ENCODE results near the gene VPS18.

The VPS18 gene

DNA sequence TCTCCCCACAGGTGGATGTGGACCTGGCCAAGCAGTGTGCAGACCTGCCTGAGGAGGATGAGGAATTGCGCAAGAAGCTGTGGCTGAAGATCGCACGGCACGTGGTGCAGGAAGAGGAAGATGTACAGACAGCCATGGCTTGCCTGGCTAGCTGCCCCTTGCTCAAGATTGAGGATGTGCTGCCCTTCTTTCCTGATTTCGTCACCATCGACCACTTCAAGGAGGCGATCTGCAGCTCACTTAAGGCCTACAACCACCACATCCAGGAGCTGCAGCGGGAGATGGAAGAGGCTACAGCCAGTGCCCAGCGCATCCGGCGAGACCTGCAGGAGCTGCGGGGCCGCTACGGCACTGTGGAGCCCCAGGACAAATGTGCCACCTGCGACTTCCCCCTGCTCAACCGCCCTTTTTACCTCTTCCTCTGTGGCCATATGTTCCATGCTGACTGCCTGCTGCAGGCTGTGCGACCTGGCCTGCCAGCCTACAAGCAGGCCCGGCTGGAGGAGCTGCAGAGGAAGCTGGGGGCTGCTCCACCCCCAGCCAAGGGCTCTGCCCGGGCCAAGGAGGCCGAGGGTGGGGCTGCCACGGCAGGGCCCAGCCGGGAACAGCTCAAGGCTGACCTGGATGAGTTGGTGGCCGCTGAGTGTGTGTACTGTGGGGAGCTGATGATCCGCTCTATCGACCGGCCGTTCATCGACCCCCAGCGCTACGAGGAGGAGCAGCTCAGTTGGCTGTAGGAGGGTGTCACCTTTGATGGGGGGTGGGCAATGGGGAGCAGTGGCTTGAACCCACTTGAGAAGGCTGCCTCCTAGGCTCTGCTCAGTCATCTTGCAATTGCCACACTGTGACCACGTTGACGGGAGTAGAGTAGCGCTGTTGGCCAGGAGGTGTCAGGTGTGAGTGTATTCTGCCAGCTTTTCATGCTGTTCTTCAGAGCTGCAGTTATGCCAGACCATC, 8.6 kb downstream of the VPS18 start:
- DNase-seq (ENCODE audit: low read depth, low spot score), result no peak
- Histone ChIP-seq H3K36me3 (ENCODE audit: insufficient read depth, low read length) (peaks cover 28% of the 10 kb centered on the region), H3K9ac (ENCODE audit: insufficient read length) (no peak overlapping the region), H3K9me3 (ENCODE audit: low read depth, low read length) (no peaks in the 10 kb centered on the region), H3K4me3 (no peak overlapping the region), H3K27ac (no peak overlapping the region)
- no peak for TF ChIP-seq POLR2AphosphoS5 (IDR thresholded peaks at IDR 0.05; ENCODE audit: borderline replicate concordance, low read depth, low read length)
- no peak for TF ChIP-seq FOXP2 (optimal IDR thresholded peaks at IDR 0.05; ENCODE audit: control extremely low read depth, extremely low read length, insufficient read depth)
- TF ChIP-seq EZH2 (IDR thresholded peaks at IDR 0.05), result no peak

DNA sequence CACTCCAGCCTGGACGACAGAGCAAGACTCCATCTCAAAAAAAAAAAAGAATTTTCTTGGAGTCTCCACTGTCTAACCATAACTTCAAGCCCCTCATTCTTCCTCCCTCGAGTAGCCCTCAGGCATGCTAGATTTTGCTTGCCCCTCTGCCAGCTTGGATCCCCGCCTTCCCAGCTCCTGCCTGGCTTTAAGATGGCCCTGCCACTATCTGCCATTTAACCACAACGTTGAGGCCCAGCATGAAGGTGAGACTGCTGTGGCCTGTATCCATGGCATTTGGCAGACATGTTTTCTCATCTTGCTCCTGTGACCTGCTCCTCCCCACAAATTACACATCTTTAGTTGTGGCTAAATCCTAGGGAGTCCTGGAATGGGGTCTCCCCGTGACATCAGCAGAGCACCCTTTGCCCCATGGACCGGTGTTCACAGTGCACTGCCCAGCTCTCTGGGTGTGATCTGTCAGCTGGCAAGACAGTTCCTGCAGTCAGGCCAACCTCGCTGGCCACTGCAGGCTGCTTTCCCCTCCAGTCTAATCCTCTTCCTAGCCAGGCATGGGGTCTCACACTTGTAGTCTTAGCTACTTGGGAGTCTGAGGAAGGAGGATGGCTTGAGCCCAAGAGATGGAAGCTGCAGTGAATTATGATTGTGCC, 10.4 kb downstream of the VPS18 start:
- TF ChIP-seq EZH2 (IDR thresholded peaks at IDR 0.05) (no peak), POLR2AphosphoS5 (IDR thresholded peaks at IDR 0.05; ENCODE audit: borderline replicate concordance, low read depth, low read length) (no peak), FOXP2 (optimal IDR thresholded peaks at IDR 0.05; ENCODE audit: control extremely low read depth, extremely low read length, insufficient read depth) (no peak)
- peaks cover 21% of the 10 kb centered on the region; the same call in 1 of the 2 replicates for H3K36me3 ChIP-seq (ENCODE audit: insufficient read depth, low read length)
- H3K27ac ChIP-seq, result no peak overlapping the region
- H3K9ac ChIP-seq (ENCODE audit: insufficient read length), result no peak overlapping the region
- no peaks in the 10 kb centered on the region for H3K9me3 ChIP-seq (ENCODE audit: low read depth, low read length)
- DNase-seq (ENCODE audit: low read depth, low spot score), result no peak
- no peak overlapping the region for H3K4me3 ChIP-seq

DNA sequence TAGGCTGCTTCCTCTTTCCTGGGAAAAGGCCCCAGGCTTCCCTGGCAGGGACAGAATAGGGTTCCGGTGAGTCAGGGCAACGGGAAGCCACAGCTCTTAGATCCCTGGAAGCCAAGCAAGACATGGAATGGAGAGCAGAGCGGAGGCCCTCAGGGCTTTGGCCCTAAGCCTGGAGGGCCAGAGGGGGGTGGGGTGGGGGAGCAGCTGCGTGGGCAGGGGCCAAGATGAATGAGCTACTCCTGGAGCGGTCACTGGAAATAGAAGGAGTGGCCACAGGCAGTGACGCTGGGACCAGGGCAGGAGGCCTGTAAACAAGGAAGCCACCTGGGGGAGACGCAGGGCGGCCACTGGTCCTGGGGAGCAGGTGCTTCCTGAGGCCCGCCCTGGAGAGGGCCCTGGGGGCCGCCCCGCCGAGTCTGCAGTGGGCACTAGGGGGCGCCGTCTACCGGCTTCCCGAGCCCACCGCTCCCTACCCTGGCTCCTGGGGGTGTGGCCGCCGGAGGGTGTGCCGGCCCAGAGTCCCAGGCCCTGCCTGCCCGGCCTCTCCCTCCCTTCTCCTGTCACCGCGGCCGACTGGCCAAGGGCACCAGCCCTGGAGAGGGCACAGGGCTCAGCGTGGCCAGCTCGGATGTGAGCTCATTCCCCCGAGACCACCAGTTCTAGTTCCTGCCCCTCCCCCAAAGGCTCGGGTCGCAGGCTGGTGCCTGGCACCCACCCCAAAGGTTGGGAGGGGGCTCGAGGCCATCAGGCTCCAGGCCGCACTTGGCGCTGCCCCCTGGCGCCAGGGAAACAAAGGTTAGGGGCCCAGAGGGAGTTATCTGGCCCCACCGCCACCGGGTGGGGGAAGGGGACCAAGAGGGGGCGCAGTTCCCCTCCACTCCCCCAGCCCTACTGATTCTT, 12.1 kb downstream of the VPS18 start:
- Histone ChIP-seq H3K27ac (no peak overlapping the region), H3K9ac (ENCODE audit: insufficient read length) (peak overlapping the region; percentile 61)

DNA sequence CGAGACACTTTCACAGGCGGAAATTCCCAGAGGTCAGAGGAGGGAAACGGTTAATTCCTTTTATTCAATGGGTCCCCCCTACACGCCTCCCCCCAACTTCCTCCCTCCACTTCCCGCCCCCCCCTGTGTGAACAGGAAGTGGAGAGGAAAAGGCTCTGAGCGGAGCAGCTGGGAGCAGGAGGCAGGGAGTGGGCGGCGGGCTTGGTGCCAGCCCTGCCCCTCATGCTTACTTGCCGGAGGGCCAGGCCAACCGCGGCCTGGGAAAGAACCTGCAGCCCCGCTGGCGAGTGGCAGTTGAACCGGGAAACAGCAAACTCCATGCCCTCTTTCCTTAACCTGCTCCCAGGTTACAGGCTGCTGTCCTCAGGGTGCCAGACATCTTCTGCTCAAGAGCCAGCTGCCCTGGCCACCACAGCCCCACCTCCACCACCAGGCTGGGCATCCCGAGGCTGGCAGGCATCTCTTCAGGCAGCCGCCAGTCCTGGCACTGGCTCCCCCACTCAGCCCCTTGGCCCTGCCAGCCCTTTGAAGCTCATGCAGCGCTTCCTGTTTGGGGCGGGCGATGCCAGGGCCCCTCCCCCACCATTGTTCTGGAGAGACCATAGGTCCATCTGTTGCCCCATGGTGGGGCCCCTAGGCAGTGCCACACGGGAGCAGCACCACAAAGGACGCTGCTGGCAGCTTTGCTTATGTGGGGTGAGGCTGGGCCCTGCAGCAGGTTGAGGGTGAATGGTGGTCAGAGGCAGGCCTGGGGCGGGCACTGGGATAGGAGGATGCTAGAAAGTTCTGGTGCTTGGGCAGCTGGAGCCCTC, 12.9 kb downstream of the VPS18 start:
- H3K9ac ChIP-seq (ENCODE audit: insufficient read length), result peak overlapping the region; percentile 61
- no peak overlapping the region for H3K27ac ChIP-seq
- DNase-seq (ENCODE audit: low read depth, low spot score), result no peak

More for the DNA sequence above, 12.1 kb downstream of the VPS18 start:
- no peak for DNase-seq (ENCODE audit: low read depth, low spot score)
- H3K36me3 ChIP-seq (ENCODE audit: insufficient read depth, low read length), result peaks cover 11% of the 10 kb centered on the region; the same call in 1 of the 2 replicates
- peak overlapping the region; percentile 89 for H3K4me3 ChIP-seq
- H3K9me3 ChIP-seq (ENCODE audit: low read depth, low read length), result no peaks in the 10 kb centered on the region
- no peak for TF ChIP-seq FOXP2 (optimal IDR thresholded peaks at IDR 0.05; ENCODE audit: control extremely low read depth, extremely low read length, insufficient read depth)
- TF ChIP-seq POLR2AphosphoS5 (IDR thresholded peaks at IDR 0.05; ENCODE audit: borderline replicate concordance, low read depth, low read length), result no peak; the same call in 1 of the 2 replicates
- TF ChIP-seq EZH2 (IDR thresholded peaks at IDR 0.05), result no peak

DNA sequence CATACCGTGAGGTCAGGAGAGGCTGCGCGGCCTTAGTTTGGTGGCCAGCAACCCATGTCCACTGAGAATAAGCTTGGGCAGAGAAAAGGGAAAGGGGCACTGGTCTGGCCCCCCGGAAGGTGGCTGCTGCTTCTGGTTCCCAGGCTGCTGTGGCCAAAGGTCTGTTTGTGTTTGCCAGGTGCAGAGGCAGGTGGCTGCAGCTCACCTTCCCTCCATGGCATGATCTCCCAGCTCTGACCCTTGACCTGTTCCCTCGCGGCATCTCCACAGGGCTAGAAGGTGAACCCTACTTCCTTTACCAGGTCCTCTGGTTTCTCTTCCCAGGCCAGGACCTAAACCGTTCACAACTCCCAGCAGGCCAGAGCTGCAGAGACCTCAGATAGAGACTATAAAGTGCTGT, 13.8 kb downstream of the VPS18 start:
- DNase-seq (ENCODE audit: low read depth, low spot score), result no peak
- no peak for TF ChIP-seq FOXP2 (optimal IDR thresholded peaks at IDR 0.05; ENCODE audit: control extremely low read depth, extremely low read length, insufficient read depth)
- no peak for TF ChIP-seq POLR2AphosphoS5 (IDR thresholded peaks at IDR 0.05; ENCODE audit: borderline replicate concordance, low read depth, low read length)
- peaks cover 8% of the 10 kb centered on the region; the same call in 1 of the 2 replicates for H3K36me3 ChIP-seq (ENCODE audit: insufficient read depth, low read length)
- no peak overlapping the region for H3K27ac ChIP-seq
- H3K9me3 ChIP-seq (ENCODE audit: low read depth, low read length), result no peaks in the 10 kb centered on the region
- no peak overlapping the region for H3K4me3 ChIP-seq
- H3K9ac ChIP-seq (ENCODE audit: insufficient read length), result no peak overlapping the region

More for the DNA sequence above, 12.9 kb downstream of the VPS18 start:
- Histone ChIP-seq H3K4me3 (peak overlapping the region; percentile 89), H3K9me3 (ENCODE audit: low read depth, low read length) (no peaks in the 10 kb centered on the region), H3K36me3 (ENCODE audit: insufficient read depth, low read length) (peaks cover 11% of the 10 kb centered on the region; the same call in 1 of the 2 replicates)
- TF ChIP-seq POLR2AphosphoS5 (IDR thresholded peaks at IDR 0.05; ENCODE audit: borderline replicate concordance, low read depth, low read length), result no peak
- no peak for TF ChIP-seq EZH2 (IDR thresholded peaks at IDR 0.05)
- TF ChIP-seq FOXP2 (optimal IDR thresholded peaks at IDR 0.05; ENCODE audit: control extremely low read depth, extremely low read length, insufficient read depth), result no peak

DNA sequence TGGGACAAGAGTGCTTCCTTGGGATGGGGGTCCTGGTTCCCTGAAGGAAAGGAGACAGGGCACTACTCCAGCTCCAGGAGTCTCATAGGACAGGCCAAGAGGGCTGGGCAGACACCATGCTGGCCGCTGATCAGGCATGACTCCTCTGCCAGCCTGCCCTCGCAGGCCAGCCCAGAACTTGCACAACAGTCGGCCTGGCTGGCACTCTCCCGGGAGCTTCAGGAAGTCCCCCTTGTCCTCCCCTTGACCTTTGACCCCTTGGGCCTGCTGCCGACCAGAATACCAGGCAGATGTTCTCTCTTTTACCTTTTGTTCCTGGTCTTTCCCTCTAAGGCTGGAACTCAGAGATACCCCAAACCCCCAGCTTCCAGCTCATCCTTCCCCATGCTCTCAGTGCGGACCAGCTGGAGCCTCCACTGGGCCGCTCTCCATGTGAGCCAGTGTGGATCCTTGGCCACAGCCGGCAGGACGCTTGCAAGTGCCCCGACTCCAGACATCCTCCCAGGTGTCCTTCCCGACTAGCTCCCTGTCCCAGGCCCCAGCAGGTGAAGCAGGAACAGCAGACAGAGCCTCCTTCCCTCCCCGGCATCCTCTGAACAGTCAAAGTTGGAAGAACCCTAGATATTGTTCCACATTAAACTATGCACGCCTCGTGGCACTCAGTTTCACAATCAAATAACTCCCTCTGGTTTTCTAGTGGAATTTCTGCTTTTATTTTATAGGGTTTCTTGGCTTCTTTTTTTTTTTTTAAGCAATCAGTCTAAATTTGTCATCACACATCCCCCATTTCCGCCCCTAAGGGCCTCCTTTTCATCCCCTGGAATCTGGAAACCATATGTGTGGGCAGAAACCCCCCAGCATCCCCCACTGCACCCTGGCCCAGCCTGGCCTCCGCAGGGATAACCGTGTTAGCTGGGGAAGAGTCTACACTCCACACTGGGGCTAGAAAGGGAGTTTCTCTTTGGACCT, 15.7 kb downstream of the VPS18 start:
- TF ChIP-seq POLR2AphosphoS5 (IDR thresholded peaks at IDR 0.05; ENCODE audit: borderline replicate concordance, low read depth, low read length), result peak; percentile 38; the same call in 1 of the 2 replicates
- TF ChIP-seq FOXP2 (optimal IDR thresholded peaks at IDR 0.05; ENCODE audit: control extremely low read depth, extremely low read length, insufficient read depth), result no peak
- peak; percentile 72 for DNase-seq (ENCODE audit: low read depth, low spot score)

More for the DNA sequence above, 15.7 kb downstream of the VPS18 start:
- no peak overlapping the region for H3K9ac ChIP-seq (ENCODE audit: insufficient read length)
- H3K36me3 ChIP-seq (ENCODE audit: insufficient read depth, low read length), result no peaks in the 10 kb centered on the region
- H3K27ac ChIP-seq, result peak overlapping the region; percentile 69; the same call in 1 of the 2 replicates
- no peaks in the 10 kb centered on the region for H3K9me3 ChIP-seq (ENCODE audit: low read depth, low read length)
- peak overlapping the region; percentile 64 for H3K4me3 ChIP-seq

All from SK-N-MC (cell line).